RWPE2 (cell line): ENCODE data around the gene RSPH3.

Source experiments
- ATAC-seq: fragments of 200-7000 bp; cut with Tn5 transposase; 3 replicates; pipeline ENCODE4 v1.9.1; 2021; ENCODE audit warnings: low read depth
- DNase-seq: peaks from one replicate; pipeline ENCODE4 v3.0.0-alpha.2; 2020; ENCODE audit warnings: low spot score
- H3K27ac ChIP-seq: fragments of 450-650 bp; 2 replicates; pipeline ENCODE4 v1.5.1; 2017; ENCODE audit warnings: mild to moderate bottlenecking; ENCODE audit not compliant: poor library complexity, severe bottlenecking
- H3K27me3 ChIP-seq: fragments of 250-450 bp; sonication (Bioruptor Pico); 2 replicates; pipeline ENCODE4 v1.5.1; 2021; ENCODE audit warnings: mild to moderate bottlenecking, moderate library complexity; ENCODE audit not compliant: insufficient read depth, poor library complexity, severe bottlenecking
- H3K36me3 ChIP-seq: fragments of 250-450 bp; sonication (Bioruptor Pico); 2 replicates; pipeline ENCODE4 v1.5.1; 2020; ENCODE audit warnings: low read depth, mild to moderate bottlenecking, moderate library complexity
- H3K4me1 ChIP-seq: fragments of 250-450 bp; sonication (Bioruptor Pico); 2 replicates; pipeline ENCODE4 v1.5.1; 2021; ENCODE audit warnings: mild to moderate bottlenecking, moderate library complexity; ENCODE audit not compliant: insufficient read depth, poor library complexity, severe bottlenecking
- H3K4me3 ChIP-seq: fragments of 250-450 bp; sonication (Bioruptor Pico); 2 replicates; pipeline ENCODE4 v1.5.1; 2021; ENCODE audit warnings: mild to moderate bottlenecking, moderate library complexity; ENCODE audit not compliant: severe bottlenecking
- H3K9me3 ChIP-seq: fragments of 250-450 bp; sonication (Bioruptor Pico); 2 replicates; pipeline ENCODE4 v1.5.1; 2021; ENCODE audit warnings: mild to moderate bottlenecking, moderate library complexity; ENCODE audit not compliant: severe bottlenecking
- TF ChIP-seq, protein P1 (sequence below): fragments of 450-650 bp; IDR thresholded peaks from one replicate; pipeline ENCODE4 v1.5.1; 2017; ENCODE audit warnings: mild to moderate bottlenecking, moderate library complexity; ENCODE audit not compliant: poor library complexity, severe bottlenecking

RSPH3 gene

DNA sequence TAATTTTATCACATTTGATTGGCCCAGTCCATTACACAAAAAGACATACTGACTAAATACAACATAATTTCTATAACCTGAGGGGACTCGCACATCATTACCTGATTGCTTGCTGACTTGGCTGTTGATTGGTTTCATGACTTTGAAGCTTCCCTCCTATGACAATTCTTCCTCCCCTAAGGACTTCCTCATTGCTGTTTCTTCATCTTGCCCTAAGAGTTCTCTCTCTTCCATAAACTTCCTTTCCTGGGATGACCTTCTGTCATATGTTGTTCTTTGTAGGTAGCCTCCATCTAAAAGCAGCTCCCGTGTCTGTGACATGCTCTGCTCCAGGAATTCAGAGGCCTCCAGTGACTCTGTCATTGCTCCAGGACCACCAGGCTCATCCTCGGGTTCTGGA is 22.6 kb downstream of the RSPH3 start:
- DNase-seq = no peak
- Histone ChIP-seq H3K9me3 (no peaks in the 10 kb centered on the region), H3K27ac (no peak overlapping the region), H3K4me3 (no peak overlapping the region), H3K4me1 (no peaks in the 10 kb centered on the region), H3K27me3 (no peaks in the 10 kb centered on the region), H3K36me3 (peaks cover 41% of the 10 kb centered on the region)
- TF ChIP-seq, protein P1, sequence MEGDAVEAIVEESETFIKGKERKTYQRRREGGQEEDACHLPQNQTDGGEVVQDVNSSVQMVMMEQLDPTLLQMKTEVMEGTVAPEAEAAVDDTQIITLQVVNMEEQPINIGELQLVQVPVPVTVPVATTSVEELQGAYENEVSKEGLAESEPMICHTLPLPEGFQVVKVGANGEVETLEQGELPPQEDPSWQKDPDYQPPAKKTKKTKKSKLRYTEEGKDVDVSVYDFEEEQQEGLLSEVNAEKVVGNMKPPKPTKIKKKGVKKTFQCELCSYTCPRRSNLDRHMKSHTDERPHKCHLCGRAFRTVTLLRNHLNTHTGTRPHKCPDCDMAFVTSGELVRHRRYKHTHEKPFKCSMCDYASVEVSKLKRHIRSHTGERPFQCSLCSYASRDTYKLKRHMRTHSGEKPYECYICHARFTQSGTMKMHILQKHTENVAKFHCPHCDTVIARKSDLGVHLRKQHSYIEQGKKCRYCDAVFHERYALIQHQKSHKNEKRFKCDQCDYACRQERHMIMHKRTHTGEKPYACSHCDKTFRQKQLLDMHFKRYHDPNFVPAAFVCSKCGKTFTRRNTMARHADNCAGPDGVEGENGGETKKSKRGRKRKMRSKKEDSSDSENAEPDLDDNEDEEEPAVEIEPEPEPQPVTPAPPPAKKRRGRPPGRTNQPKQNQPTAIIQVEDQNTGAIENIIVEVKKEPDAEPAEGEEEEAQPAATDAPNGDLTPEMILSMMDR = no peak
- ATAC-seq = no peak

DNA sequence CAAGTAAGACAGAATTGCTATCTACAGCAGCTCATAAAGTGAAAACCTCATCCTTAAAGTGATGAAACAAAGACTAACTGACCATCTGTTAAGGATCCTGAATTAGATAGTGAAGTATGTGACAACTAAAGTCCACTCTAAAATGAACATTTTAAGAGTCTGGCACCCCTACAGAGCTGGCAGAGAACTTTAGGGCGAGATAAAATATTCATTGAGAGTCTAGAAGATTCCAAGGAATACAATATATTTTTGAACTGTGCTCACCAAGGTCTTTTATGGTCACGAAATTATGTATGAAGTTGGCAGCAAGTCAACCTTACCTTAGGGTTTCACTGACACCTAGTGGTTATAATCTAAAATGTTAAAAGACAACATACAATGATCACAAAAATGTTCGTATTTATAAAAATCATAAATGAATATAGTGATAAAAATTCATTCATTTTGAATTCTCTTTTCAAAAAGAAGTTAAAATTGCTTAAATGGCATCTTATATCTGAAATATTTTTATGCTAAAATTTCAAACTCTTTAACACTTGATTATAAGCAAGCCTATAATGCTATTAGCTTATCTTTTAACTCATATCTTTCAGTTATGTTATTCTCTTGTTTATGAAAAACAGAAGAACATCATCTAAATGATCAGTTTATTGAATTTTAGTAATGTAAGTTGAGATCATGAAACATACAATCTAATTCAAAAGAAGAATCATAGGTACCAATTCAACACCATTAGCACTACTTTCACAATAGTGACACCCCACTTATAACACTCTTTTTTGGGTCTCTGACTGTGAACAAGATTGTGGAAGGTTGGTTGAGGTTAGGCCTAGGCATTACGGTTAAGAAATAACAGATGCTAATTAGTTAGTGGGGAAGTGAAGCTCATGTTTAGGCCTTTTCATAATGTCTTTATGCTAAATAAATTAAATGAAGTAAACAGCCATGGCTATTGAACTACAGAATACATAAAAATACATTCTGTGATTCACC is 27.5 kb downstream of the RSPH3 start:
- Histone ChIP-seq H3K36me3 (peaks cover 27% of the 10 kb centered on the region), H3K27ac (no peak overlapping the region), H3K27me3 (no peaks in the 10 kb centered on the region), H3K9me3 (peaks cover 3% of the 10 kb centered on the region), H3K4me1 (no peaks in the 10 kb centered on the region), H3K4me3 (no peak overlapping the region)
- TF ChIP-seq, protein P1 = peak; percentile 82
- ATAC-seq (peak; percentile 50; the same call in 1 of the 3 replicates), DNase-seq (no peak)

DNA sequence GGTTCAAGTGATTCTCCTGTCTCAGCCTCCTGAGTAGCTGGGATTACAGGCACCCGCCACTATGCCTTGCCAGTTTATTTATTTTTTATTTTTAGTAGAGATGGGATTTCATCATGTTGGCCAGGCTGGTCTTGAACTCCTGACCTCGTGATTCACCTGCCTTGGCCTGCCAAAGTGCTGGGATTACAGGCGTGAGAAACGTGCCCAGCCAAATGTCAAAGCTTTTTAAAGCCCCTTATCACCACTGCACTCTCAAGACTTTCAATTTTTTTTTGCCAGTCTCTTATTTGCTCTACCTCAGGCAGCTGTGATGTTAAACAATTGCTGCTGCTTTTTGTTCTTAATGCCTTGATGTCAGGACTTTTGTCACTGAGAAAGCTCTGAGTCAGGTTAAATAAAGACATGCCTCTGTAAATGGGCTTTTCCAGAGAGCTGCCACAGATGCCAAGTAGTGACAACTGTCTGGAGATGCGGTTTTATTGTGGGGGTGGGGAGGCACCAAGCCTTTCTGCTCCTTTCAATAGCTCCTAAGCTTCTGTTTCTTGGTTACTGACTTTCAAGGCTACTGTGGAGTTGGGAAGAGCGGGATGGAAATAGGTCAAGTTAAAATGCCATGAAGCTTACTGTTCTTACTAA is 29.2 kb downstream of the RSPH3 start:
- no peaks in the 10 kb centered on the region for H3K4me1 ChIP-seq
- DNase-seq = no peak
- TF ChIP-seq, protein P1 = no peak

DNA sequence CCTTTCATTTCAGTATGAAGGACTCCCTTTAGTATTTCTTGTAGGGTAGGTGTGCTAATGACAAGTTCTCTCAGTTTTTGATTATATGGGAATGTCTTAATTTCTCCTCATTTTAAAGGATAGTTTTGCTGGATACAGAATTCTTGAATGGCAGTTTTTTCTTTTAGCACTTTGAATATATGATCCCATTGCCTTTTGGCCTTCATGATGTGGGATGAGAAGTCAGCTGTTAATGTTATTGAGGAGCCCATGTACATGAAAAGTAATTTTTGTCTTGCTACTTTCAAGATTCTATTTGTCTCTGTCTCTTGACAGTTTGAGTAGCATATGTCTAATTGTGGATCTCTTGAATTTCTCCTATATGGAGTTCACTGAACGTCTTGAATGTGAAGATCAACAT is 30.9 kb downstream of the RSPH3 start:
- no peaks in the 10 kb centered on the region for H3K4me1 ChIP-seq
- H3K27ac ChIP-seq = no peak overlapping the region
- DNase-seq (no peak), ATAC-seq (no peak)
- peaks cover 16% of the 10 kb centered on the region for H3K36me3 ChIP-seq
- H3K4me3 ChIP-seq = no peak overlapping the region
- TF ChIP-seq, protein P1 = no peak
- peaks cover 6% of the 10 kb centered on the region for H3K9me3 ChIP-seq
- H3K27me3 ChIP-seq = no peaks in the 10 kb centered on the region

More for the DNA sequence above, 29.2 kb downstream of the RSPH3 start:
- H3K4me3 ChIP-seq = no peak overlapping the region
- ATAC-seq = no peak
- peaks cover 22% of the 10 kb centered on the region for H3K36me3 ChIP-seq
- no peak overlapping the region for H3K27ac ChIP-seq
- no peaks in the 10 kb centered on the region for H3K27me3 ChIP-seq
- peaks cover 6% of the 10 kb centered on the region for H3K9me3 ChIP-seq
